Suprapubic skin (tissue), 4 donors: ENCODE results near the gene HOXA7. TPM values are rescaled to one million over a fixed set of nuclear protein-coding genes. Genes with fewer than 3 reads are reported as not detected.
A peak's percentile ranks its signal among the peaks of the same experiment; 100 is the strongest.

Experiments
- DNase-seq, 2 donors: peaks; one replicate each; pipeline ENCODE4 v3.0.0-alpha.2; 2019; ENCODE audit warnings: low spot score in 2 of 2
- H3K27ac ChIP-seq: fragments of 200-600 bp; sonication (generic); one replicate; pipeline ENCODE4 v1.5.1; 2019
- H3K27me3 ChIP-seq: fragments of 200-600 bp; sonication (generic); one replicate; pipeline ENCODE4 v1.5.1; 2019
- H3K36me3 ChIP-seq: fragments of 200-600 bp; sonication (generic); one replicate; pipeline ENCODE4 v1.5.1; 2019
- H3K4me1 ChIP-seq: fragments of 200-600 bp; sonication (generic); one replicate; pipeline ENCODE4 v1.5.1; 2019
- H3K4me3 ChIP-seq: fragments of 200-600 bp; sonication (generic); one replicate; pipeline ENCODE4 v1.5.1; 2019; ENCODE audit warnings: mild to moderate bottlenecking
- H3K9me3 ChIP-seq: fragments of 200-600 bp; sonication (generic); one replicate; pipeline ENCODE4 v1.5.1; 2019
- EP300 ChIP-seq: sonication (generic); formaldehyde crosslinking; IDR thresholded peaks from one replicate; pipeline ENCODE4 v1.6.1; 2017; ENCODE audit warnings: antibody characterized with exemption
- POLR2A ChIP-seq, 2 donors: fragments of 450-650 bp; IDR thresholded peaks; one replicate each; pipeline ENCODE4 v1.6.1; 2017; ENCODE audit warnings: antibody characterized with exemption in 2 of 2, mild to moderate bottlenecking in 2 of 2, moderate library complexity in 2 of 2
- POLR2AphosphoS5 ChIP-seq, 3 donors: sonication (generic); formaldehyde crosslinking; IDR thresholded peaks; one replicate each; pipeline ENCODE4 v1.6.1; 2017; ENCODE audit warnings: antibody characterized with exemption in 3 of 3
- WGBS: methylation state at CpG from one replicate; pipeline ENCODE4 v1.1.5; 2018; 5-methylcytosine and 5-hydroxymethylcytosine counted together
- total RNA-seq, 4 donors: library from RNA; depleted of rRNA; stranded (reverse); fragments of >200 nt; gene quantifications; one replicate each; pipeline ENCODE4 v1.1.0, GENCODE V29; 2016
- TF ChIP-seq, protein P1 (sequence below), 2 donors: fragments of 200-600 bp in 1 of 2; fragments of 450-650 bp in 1 of 2; sonication (generic) in 1 of 2; IDR thresholded peaks; one replicate each; pipeline ENCODE4 v1.5.1; 2016 to 2019; ENCODE audit warnings: antibody characterized with exemption in 2 of 2, mild to moderate bottlenecking in 1 of 2, moderate library complexity in 1 of 2

HOXA7 gene
- total RNA-seq, 4 donors from 2014 or later = 14.8 to 23.6 (median 17.5) TPM

DNA sequence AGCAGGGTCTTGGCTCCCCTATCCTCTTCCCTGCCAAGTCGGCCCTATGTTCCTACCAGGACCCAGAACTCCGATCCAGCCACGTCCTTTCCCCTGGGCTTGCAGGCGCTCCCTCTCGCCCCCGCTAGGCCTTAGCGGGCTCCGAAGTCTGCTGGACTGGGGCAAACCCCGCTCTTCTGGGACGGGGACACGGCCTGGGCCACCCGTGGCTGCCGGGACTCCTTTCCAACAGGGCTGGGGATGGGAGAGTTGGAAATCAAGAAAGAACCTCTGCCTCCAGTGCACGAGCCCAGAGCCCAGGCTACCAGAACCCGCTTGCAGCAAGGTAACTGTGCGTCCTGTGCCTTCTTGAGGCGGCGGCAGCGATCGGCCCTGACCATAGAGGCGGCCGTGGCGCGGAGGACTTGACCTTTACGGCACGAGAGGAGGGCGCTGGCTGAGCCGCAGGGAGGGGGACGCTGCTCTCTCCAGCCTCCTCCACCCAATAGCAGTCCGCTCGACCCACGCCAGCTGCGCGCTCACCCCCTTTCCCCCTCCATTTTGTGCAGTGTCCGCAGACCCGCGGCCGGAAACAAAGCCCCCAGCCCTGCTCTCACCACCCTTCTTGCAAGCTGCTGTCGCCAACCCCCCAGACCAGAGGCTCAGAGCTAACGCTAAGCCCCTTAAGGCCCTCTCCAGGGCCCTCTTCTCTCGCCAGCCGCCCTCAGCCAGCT is 35.5 kb upstream of the HOXA7 start:
- no peak for TF ChIP-seq POLR2A (IDR thresholded peaks at IDR 0.05)
- TF ChIP-seq, protein P1, sequence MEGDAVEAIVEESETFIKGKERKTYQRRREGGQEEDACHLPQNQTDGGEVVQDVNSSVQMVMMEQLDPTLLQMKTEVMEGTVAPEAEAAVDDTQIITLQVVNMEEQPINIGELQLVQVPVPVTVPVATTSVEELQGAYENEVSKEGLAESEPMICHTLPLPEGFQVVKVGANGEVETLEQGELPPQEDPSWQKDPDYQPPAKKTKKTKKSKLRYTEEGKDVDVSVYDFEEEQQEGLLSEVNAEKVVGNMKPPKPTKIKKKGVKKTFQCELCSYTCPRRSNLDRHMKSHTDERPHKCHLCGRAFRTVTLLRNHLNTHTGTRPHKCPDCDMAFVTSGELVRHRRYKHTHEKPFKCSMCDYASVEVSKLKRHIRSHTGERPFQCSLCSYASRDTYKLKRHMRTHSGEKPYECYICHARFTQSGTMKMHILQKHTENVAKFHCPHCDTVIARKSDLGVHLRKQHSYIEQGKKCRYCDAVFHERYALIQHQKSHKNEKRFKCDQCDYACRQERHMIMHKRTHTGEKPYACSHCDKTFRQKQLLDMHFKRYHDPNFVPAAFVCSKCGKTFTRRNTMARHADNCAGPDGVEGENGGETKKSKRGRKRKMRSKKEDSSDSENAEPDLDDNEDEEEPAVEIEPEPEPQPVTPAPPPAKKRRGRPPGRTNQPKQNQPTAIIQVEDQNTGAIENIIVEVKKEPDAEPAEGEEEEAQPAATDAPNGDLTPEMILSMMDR (IDR thresholded peaks at IDR 0.05) = no peak
- TF ChIP-seq EP300 = no peak
- no peak for TF ChIP-seq POLR2AphosphoS5 (IDR thresholded peaks at IDR 0.05)
- Histone ChIP-seq H3K27ac (no peak overlapping the region), H3K27me3 (peaks cover 100% of the 10 kb centered on the region), H3K36me3 (no peaks in the 10 kb centered on the region), H3K4me3 (peak overlapping the region; percentile 45), H3K4me1 (peaks cover 37% of the 10 kb centered on the region), H3K9me3 (no peaks in the 10 kb centered on the region)
- peak; percentile 69 to 80 for DNase-seq
- 55% methylated on average over 21 of the region's 42 CpGs for WGBS

GRCh38 chr7:27191161-27191731 is 34.8 kb upstream of the HOXA7 start:
- no peak overlapping the region for H3K27ac ChIP-seq
- no peak overlapping the region for H3K4me3 ChIP-seq
- 88% methylated on average over 15 of the region's 15 CpGs for WGBS
- H3K4me1 ChIP-seq = peaks cover 35% of the 10 kb centered on the region
- H3K27me3 ChIP-seq = peaks cover 98% of the 10 kb centered on the region
- no peaks in the 10 kb centered on the region for H3K36me3 ChIP-seq
- peak; percentile 45 to 63 for DNase-seq
- no peaks in the 10 kb centered on the region for H3K9me3 ChIP-seq
- TF ChIP-seq POLR2AphosphoS5 (IDR thresholded peaks at IDR 0.05) = no peak
- no peak for TF ChIP-seq EP300
- no peak for TF ChIP-seq POLR2A (IDR thresholded peaks at IDR 0.05)
- TF ChIP-seq, protein P1 (IDR thresholded peaks at IDR 0.05) = no peak

GRCh38 chr7:27189997-27190748 is 33.7 kb upstream of the HOXA7 start:
- Histone ChIP-seq H3K4me3 (no peak overlapping the region), H3K4me1 (peaks cover 45% of the 10 kb centered on the region), H3K27me3 (peaks cover 98% of the 10 kb centered on the region), H3K27ac (no peak overlapping the region), H3K9me3 (no peaks in the 10 kb centered on the region), H3K36me3 (no peaks in the 10 kb centered on the region)
- peak; percentile 21 to 29 for DNase-seq
- 75% methylated on average over 7 of the region's 7 CpGs for WGBS
- TF ChIP-seq, protein P1 (IDR thresholded peaks at IDR 0.05) = no peak
- TF ChIP-seq POLR2AphosphoS5 (IDR thresholded peaks at IDR 0.05) (no peak), EP300 (no peak), POLR2A (IDR thresholded peaks at IDR 0.05) (no peak)

DNA sequence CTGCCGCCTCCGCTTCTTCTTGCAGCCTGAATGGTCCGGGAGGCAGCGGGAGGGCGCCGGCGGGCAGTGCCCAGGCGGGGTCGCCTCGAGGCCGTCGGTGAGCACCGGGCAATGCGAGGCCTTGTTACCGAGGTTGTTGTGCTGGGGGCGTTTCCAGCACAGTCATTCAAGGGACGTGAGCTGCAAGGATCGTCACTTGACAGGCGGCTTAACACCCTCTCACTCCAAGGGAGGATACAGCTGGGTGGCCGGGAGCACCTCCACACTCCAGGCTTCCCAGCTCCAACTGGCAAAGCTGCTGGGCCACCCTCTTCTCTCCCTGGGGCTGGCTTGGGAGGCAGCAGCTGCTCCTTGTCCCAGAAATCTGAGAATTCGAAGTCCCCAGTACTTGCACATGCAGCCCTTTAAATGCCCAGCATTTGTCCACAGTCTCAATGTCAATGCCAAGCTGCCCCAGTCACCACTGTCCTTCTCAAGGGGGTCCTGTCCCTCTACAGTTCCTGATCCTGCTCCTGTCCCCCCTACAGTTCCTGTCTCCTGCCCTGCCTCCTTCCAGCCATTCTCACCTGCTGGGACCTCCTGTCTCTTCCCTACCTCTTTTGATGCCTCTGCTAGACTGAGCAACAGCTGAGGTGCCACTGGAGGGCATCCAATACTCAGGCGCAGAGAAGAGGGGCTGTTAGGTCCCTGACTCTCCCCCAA is 33.0 kb upstream of the HOXA7 start:
- Histone ChIP-seq H3K36me3 (no peaks in the 10 kb centered on the region), H3K9me3 (no peaks in the 10 kb centered on the region), H3K27ac (no peak overlapping the region), H3K27me3 (peaks cover 98% of the 10 kb centered on the region), H3K4me1 (peaks cover 53% of the 10 kb centered on the region), H3K4me3 (peak overlapping the region; percentile 25)
- TF ChIP-seq EP300 (no peak), POLR2A (IDR thresholded peaks at IDR 0.05) (no peak), POLR2AphosphoS5 (IDR thresholded peaks at IDR 0.05) (no peak)
- TF ChIP-seq, protein P1 (IDR thresholded peaks at IDR 0.05) = no peak
- WGBS = 78% methylated on average over 4 of the region's 22 CpGs
- peak; percentile 59 to 74 for DNase-seq
